ENCODE measurements around the gene SPOCK1. TPM values are rescaled to one million over a fixed set of nuclear protein-coding genes. Genes with fewer than 3 reads are reported as not detected.
"Not testable (repeated sequence)": the region's sequence is repeated elsewhere in the genome, so short reads cannot be mapped to it uniquely, and the experiment has no call there.

Gene SPOCK1
- polyA plus RNA-seq, 6 donors from 2014 or later: not detected

DNA sequence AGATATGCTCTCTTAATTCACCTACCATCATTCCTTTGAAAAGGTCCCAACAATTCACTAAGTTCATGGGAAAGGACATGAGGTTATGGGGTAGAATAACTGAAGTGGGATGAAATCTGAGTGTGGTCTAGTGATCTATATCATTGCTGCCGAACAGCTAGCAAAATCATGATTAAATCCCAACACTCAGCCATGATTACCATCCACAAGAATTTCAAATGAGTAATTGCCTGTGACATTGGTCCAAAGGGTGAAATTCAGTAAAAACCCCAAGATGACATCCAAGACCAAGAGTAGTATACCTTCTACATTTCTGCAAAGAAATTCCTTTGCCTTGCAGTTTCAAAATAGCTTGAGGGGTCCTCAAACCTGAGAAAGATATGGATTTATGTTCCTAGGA, 225.6 kb downstream of the SPOCK1 start:
- peaks cover 0 to 2% (median 0%) of the 10 kb centered on the region in 7 donors for H3K9me3 Mint-ChIP-seq
- H3K4me1 Mint-ChIP-seq: no peaks in the 10 kb centered on the region
- no peak for ATAC-seq (ENCODE audit: low read depth in 2 of 2)
- no peak overlapping the region for H3K27ac Mint-ChIP-seq
- no peak for DNase-seq
- no peaks in the 10 kb centered on the region for H3K36me3 Mint-ChIP-seq
- H3K27me3 Mint-ChIP-seq: peaks cover 0 to 16% (median 13%) of the 10 kb centered on the region in 3 donors
- no peak overlapping the region for H3K4me3 Mint-ChIP-seq

DNA sequence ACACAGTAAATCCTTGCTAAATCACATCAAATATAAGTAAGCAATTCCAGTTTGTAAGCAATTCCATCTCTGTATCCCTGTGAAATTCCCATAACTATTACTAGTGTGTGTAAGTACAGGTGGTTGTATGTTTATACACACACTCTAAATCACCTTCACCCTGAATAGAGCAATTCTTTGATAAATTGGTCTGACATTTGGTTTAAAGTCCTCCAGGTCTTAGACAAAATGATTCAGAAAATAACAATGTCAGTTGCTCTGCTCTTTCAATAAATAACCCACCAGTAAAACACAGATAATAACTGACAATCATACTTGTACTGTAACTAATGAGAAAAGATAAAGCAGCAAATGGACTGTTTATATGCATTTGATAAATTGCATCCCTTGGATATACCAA, 226.3 kb downstream of the SPOCK1 start:
- no peak for DNase-seq
- no peak overlapping the region for H3K27ac Mint-ChIP-seq
- no peaks in the 10 kb centered on the region for H3K36me3 Mint-ChIP-seq
- no peak for ATAC-seq (ENCODE audit: low read depth in 2 of 2)
- peaks cover 0 to 14% (median 13%) of the 10 kb centered on the region in 3 donors for H3K27me3 Mint-ChIP-seq
- no peaks in the 10 kb centered on the region for H3K4me1 Mint-ChIP-seq
- H3K4me3 Mint-ChIP-seq: no peak overlapping the region
- H3K9me3 Mint-ChIP-seq: peaks cover 0 to 2% (median 0%) of the 10 kb centered on the region in 7 donors

DNA sequence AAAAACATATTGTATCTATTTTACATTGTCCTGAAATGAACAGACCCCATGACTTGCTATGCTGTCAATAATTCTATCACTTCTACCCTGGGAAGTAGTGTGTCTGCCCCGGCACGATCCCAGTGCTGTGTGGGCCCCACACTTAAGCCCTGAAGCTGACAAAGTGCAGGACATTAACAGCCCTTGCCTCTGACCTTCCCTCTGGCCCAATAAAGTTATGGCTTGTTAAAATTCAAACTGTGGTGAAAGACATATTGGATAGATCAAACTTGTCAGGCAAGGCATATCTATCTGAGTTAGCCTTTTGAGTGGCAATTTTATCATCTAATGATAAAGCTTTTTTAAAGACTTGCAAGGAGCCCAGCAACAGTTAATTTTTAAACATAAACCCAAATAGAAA, 229.2 kb downstream of the SPOCK1 start:
- no peak overlapping the region for H3K4me3 Mint-ChIP-seq
- ATAC-seq (ENCODE audit: low read depth in 2 of 2): no peak
- no peaks in the 10 kb centered on the region for H3K9me3 Mint-ChIP-seq
- H3K36me3 Mint-ChIP-seq: no peaks in the 10 kb centered on the region
- DNase-seq: no peak
- H3K27ac Mint-ChIP-seq: no peak overlapping the region
- no peaks in the 10 kb centered on the region for H3K4me1 Mint-ChIP-seq
- peaks cover 8 to 9% (median 8%) of the 10 kb centered on the region in 3 donors for H3K27me3 Mint-ChIP-seq

DNA sequence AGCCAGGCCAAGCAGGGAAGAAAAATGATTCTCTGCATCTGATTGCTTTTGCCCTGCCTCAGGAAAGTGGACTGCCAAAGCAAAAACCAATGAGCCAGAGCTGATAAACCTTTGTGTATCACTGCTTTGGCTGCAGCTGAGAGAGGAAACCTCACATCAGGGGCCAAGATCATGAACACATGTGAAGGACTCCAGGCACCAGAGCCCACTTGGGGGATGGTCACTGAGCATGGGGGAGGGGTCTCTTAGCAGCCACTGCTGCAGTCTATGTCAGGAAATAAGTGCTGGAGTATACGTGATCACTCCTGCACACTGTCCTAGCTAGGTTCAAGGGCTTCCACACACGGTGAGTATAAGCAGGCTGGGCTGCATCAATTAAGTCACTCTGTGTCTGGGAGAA, 229.9 kb downstream of the SPOCK1 start:
- Mint-ChIP-seq H3K9me3 (no peaks in the 10 kb centered on the region), H3K27ac (no peak overlapping the region), H3K36me3 (no peaks in the 10 kb centered on the region), H3K4me3 (no peak overlapping the region), H3K4me1 (no peaks in the 10 kb centered on the region), H3K27me3 (peaks cover 8 to 13% (median 9%) of the 10 kb centered on the region in 3 donors)
- ATAC-seq (ENCODE audit: low read depth in 2 of 2) (no peak), DNase-seq (no peak)

DNA sequence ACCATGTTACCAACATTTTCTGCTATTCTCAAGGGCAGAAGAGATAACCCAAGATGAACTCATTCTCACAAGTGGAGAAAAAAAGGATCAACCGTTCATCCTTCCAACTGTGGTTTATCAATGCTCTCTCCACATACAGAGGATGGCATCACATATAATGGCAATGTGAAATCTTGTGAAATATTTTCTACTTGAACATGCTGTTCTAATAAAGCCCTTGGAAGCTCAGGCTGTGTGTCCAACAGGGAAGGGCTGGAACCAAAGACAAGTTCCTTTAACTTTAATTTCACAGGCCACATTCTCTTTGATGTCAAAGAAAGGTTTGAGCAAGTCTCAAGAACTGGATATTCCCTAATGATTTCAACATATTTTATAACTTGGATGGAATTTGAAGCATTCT, 230.5 kb downstream of the SPOCK1 start:
- ATAC-seq (ENCODE audit: low read depth in 2 of 2): no peak
- DNase-seq: no peak
- H3K4me1 Mint-ChIP-seq: no peaks in the 10 kb centered on the region
- peaks cover 8 to 13% (median 9%) of the 10 kb centered on the region in 3 donors for H3K27me3 Mint-ChIP-seq
- no peaks in the 10 kb centered on the region for H3K36me3 Mint-ChIP-seq
- no peaks in the 10 kb centered on the region for H3K9me3 Mint-ChIP-seq
- H3K27ac Mint-ChIP-seq: no peak overlapping the region
- no peak overlapping the region for H3K4me3 Mint-ChIP-seq

DNA sequence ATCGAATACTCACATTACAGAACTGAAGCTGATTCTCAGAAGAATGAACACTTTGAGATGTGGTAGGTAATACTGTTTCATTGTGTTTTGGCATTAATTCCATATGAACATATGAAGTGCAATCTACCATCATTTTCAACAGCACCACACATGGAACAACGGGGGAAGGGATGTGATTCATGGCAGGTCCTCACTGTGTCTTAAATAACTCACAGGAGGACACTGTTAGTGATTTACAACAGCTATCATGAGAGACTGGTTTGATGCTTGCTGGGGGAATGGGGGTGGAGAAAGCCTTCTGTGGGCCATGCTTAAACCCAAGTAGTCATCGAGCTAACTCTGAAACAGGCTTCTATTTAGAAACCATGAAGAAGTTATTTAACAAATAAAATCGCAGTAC, 232.9 kb downstream of the SPOCK1 start:
- H3K36me3 Mint-ChIP-seq: no peaks in the 10 kb centered on the region
- H3K4me1 Mint-ChIP-seq: no peaks in the 10 kb centered on the region

DNA sequence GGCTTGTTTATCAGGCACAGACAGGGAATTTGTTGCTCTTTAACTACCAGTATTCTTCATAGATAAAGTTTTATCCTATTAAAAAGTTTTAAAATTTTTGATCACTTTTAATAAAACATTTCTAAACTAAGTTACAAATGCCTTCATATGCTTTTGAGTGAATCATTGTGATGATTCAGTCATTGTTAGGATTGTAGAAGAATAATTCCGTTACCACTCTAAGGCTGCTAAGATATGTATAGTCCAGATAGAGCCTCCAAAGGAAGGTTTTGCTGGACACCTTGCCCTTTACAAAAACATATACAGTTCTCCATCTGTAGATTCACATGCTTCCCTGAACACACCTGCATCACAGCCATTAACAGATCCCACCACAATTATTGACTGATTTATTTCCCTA, 233.7 kb downstream of the SPOCK1 start:
- Mint-ChIP-seq H3K36me3 (no peaks in the 10 kb centered on the region), H3K27me3 (peaks cover 4 to 13% (median 8%) of the 10 kb centered on the region in 3 donors), H3K4me3 (no peak overlapping the region), H3K4me1 (no peaks in the 10 kb centered on the region), H3K9me3 (no peaks in the 10 kb centered on the region), H3K27ac (no peak overlapping the region)
- ATAC-seq (ENCODE audit: low read depth in 2 of 2) (no peak), DNase-seq (no peak)

More for the DNA sequence above, 232.9 kb downstream of the SPOCK1 start:
- no peak overlapping the region for H3K4me3 Mint-ChIP-seq
- DNase-seq (no peak), ATAC-seq (ENCODE audit: low read depth in 2 of 2) (no peak)
- H3K27ac Mint-ChIP-seq: no peak overlapping the region
- no peaks in the 10 kb centered on the region for H3K9me3 Mint-ChIP-seq
- peaks cover 4 to 13% (median 8%) of the 10 kb centered on the region in 3 donors for H3K27me3 Mint-ChIP-seq

DNA sequence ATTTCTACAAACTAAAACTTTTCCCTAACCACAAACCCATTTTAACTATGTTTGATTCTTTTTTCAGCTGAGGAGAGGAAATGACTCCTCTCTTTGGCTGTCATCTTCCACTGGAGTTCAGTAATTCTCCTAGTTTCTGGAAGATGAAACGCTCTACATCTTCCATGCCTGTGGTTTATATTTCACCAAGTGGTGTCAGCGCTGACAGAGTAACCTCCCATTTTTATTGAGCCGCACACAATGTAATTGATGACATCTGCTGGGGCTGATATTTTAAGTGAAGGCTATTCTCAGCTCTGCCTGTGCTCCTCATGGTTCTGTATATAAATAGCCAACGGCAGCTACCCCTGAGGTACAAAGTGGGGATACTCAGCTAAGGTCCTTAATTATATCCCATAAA, 234.6 kb downstream of the SPOCK1 start:
- H3K36me3 Mint-ChIP-seq: no peaks in the 10 kb centered on the region
- no peaks in the 10 kb centered on the region for H3K9me3 Mint-ChIP-seq
- no peak overlapping the region for H3K27ac Mint-ChIP-seq
- DNase-seq: no peak
- H3K4me1 Mint-ChIP-seq: no peaks in the 10 kb centered on the region
- H3K27me3 Mint-ChIP-seq: peaks cover 4 to 13% (median 8%) of the 10 kb centered on the region in 3 donors
- no peak overlapping the region for H3K4me3 Mint-ChIP-seq
- no peak for ATAC-seq (ENCODE audit: low read depth in 2 of 2)

DNA sequence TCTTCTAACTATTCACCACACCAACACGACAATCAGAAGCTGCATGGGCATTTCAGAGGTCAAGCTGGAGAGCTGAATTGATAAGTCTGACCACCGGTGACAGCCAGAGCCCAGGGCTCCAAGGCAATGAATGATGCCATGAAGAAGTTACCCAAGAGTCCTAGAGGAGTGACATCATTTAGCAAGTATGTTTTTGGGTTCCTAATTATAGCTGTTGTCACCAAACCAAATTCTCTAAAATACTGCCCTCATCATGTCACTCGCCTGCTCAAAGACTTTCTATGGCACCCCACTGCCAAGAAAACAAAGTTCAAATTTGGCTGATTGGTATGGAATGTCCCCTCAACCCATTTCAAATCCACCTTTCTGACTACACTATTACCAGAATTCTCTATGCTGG, 235.1 kb downstream of the SPOCK1 start:
- H3K4me1 Mint-ChIP-seq: no peaks in the 10 kb centered on the region
- no peaks in the 10 kb centered on the region for H3K36me3 Mint-ChIP-seq
- no peak for DNase-seq
- no peak for ATAC-seq (ENCODE audit: low read depth in 2 of 2)
- H3K9me3 Mint-ChIP-seq: peaks cover 0 to 2% (median 0%) of the 10 kb centered on the region in 7 donors
- peaks cover 4 to 16% (median 8%) of the 10 kb centered on the region in 3 donors for H3K27me3 Mint-ChIP-seq
- no peak overlapping the region for H3K27ac Mint-ChIP-seq
- H3K4me3 Mint-ChIP-seq: no peak overlapping the region

DNA sequence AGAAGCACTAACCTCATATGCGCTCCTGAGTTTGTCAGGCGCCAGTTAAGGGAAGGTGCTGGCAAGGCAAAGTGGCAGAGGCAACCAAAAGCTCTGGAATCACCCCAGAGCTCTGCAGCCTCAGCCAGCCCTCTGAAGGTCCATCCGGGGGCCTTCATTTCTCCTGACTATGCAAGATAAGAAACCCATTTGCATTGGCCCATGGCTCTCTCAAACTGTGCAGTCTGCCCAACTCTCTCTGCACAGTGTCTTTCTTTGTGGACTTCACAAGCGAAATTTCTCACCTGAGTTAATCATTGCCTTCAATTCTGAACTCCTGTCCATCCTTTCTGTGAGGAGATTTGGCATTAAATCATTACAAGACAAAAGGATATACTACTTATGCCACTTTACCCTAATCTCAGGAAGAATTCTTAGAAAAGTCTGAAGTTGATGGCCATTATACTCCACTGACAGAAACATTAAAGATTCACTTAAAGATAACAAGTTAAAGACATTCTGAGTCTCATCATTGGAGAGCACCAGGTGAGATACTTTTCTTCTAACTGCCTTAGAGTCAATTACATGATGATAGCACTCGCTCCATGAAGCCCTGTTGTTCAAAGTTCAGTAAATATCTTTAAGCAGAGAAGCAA, 235.6 kb downstream of the SPOCK1 start:
- Mint-ChIP-seq H3K4me1 (no peaks in the 10 kb centered on the region), H3K9me3 (peaks cover 0 to 4% (median 0%) of the 10 kb centered on the region in 7 donors), H3K36me3 (no peaks in the 10 kb centered on the region), H3K4me3 (no peak overlapping the region), H3K27ac (no peak overlapping the region), H3K27me3 (peaks cover 4 to 18% (median 8%) of the 10 kb centered on the region in 3 donors)
- ATAC-seq (ENCODE audit: low read depth in 2 of 2) (no peak), DNase-seq (no peak)

DNA sequence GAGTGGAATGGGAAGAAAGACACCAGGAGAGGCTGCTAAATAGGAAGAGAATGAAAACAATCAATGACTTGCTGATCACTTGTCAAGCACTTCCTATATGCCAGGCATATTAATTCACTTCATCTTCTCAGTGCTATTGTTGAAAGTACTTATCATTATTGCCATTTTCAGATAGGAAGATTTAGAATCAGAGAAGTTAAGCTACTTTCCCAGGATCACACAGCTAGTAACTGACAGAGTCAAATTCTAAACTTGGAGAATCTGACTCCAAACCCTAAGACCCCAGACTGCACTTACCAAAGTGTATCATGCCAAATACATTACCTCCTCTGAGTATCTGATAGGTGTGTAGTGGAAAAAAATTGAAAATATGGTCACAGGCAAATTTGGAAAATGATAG, 236.3 kb downstream of the SPOCK1 start:
- peak overlapping the region in 1 of 6 donors; percentile 10 for H3K27ac Mint-ChIP-seq
- H3K27me3 Mint-ChIP-seq: peaks cover 4 to 18% (median 8%) of the 10 kb centered on the region in 3 donors
- DNase-seq (no peak), ATAC-seq (ENCODE audit: low read depth in 2 of 2) (no peak)
- H3K4me3 Mint-ChIP-seq: no peak overlapping the region
- H3K36me3 Mint-ChIP-seq: peaks cover 0 to 1% of the 10 kb centered on the region in 2 donors
- H3K4me1 Mint-ChIP-seq: no peaks in the 10 kb centered on the region
- peaks cover 0 to 6% (median 0%) of the 10 kb centered on the region in 7 donors for H3K9me3 Mint-ChIP-seq

DNA sequence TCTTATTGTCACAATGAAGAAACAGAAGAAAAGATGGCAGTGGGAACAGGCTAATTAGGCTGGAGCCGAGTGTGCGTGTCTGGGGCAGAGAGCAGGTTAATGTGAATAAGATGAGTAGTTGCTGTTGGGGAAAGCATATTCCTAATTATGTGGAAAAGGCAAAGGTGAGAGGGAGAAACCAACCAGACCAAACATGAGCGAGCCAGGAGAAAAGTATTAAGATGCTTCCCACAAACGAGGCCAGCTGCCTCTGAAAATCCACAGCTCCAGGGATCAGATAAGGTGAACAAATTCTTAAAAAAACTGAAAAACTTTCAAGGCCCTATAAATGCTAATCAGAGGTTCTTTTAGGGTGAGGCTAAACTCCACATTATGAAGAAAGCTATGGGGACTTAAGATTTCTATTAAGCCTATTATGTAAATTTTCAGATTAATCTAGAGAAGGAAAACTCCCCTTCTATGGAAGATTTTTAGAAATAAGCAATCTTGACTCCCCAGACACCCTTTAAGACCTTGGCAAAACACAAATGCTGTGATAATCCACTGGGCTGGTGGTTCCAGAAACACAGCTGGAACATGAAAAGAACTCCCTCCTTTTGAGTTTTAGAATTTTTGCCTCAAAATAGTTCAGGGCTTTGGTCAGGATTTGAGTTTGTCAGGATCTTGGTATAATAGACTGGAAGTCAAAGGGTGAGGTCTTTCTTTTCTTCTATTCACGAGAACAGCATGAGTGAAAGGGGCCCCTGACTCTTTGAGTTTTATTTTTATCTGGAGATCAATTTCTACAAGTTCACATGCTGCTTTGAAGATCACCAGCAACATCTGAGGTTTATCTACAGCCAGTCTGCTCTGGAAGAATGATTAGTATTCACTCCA, 238.1 kb downstream of the SPOCK1 start:
- Mint-ChIP-seq H3K36me3 (peaks cover 0 to 7% of the 10 kb centered on the region in 2 donors), H3K27ac (no peak overlapping the region), H3K27me3 (peaks cover 4 to 16% (median 7%) of the 10 kb centered on the region in 3 donors), H3K4me3 (no peak overlapping the region), H3K4me1 (no peaks in the 10 kb centered on the region), H3K9me3 (peaks cover 0 to 7% (median 4%) of the 10 kb centered on the region in 7 donors)
- ATAC-seq (ENCODE audit: low read depth in 2 of 2) (no peak), DNase-seq (no peak)

DNA sequence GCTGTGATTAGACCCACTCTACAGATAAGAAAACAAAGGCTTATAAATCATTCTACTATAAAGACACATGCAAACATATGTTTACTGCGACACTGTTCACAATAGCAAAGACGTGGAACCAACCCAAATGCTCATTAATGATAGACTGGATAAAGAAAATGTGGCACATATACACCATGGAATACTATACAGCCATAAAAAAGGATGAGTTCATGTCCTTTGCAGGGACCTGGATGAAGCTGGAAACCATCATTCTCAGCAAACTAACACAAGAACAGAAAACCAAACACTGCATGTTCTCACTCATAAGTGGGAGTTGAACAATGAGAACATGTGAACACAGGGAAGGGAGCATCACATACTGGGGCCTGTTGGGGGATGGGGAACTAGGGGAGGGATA, 240.0 kb downstream of the SPOCK1 start:
- H3K27me3 Mint-ChIP-seq: peaks cover 5 to 11% (median 7%) of the 10 kb centered on the region in 3 donors
- not testable (repeated sequence) for ATAC-seq (ENCODE audit: low read depth in 2 of 2); H3K36me3 Mint-ChIP-seq; H3K9me3 Mint-ChIP-seq; H3K4me3 Mint-ChIP-seq; DNase-seq; H3K4me1 Mint-ChIP-seq
- H3K27ac Mint-ChIP-seq: peak overlapping the region in 1 of 6 donors; percentile 53
